SK-N-SH (cell line): ENCODE data around the gene CRELD2. TPM values are rescaled to one million over a fixed set of nuclear protein-coding genes. Genes with fewer than 3 reads are reported as not detected.

ENCODE experiments used
- CTCF ChIA-PET: fragments of 300-600, 350-600 bp; formaldehyde crosslinking; extraction: SDS; loops from one replicate; lab custom pipeline; 2021; lab: Yijun Ruan, JAX
- POLR2A ChIA-PET: fragments of 350-600 bp; sonication (Branson Sonifier 250); formaldehyde crosslinking; extraction: SDS; loops from one replicate; lab custom pipeline; 2020; ENCODE audit warnings: antibody characterized with exemption, inconsistent platforms; lab: Yijun Ruan, JAX
- DNase-seq: peaks from one replicate; pipeline ENCODE4 v3.0.0; 2012
- H2AFZ ChIP-seq: fragments of 200-600 bp; sonication (generic); 2 replicates; pipeline ENCODE4 v1.8.1; 2016; ENCODE audit warnings: antibody characterized with exemption, mild to moderate bottlenecking, low read depth
- H3F3A ChIP-seq: fragments of 200-600 bp; sonication (generic); replicated peaks from 2 replicates; pipeline ENCODE3; 2016; ENCODE audit warnings: antibody characterized with exemption, mild to moderate bottlenecking; ENCODE audit not compliant: insufficient read depth
- H3K27ac ChIP-seq, 2 experiments: fragments of 200-500 bp in 1 of 2; fragments of 200-600 bp in 1 of 2; sonication (Bioruptor generic) in 1 of 2; sonication (generic), shearing (Covaris generic) in 1 of 2; 2 replicates each; pipeline versions ENCODE4 v1.5.1 to v1.6.1; 2014 to 2016; ENCODE audit warnings: low read depth in 2 of 2, inconsistent platforms in 1 of 2, low read length in 1 of 2, mild to moderate bottlenecking in 1 of 2, mixed read lengths in 1 of 2
- H3K27me3 ChIP-seq: fragments of 200-600 bp; sonication (generic), shearing (Covaris generic); 2 replicates; pipeline ENCODE4 v1.6.1; 2016; ENCODE audit warnings: mixed run types; ENCODE audit not compliant: insufficient read depth
- H3K36me3 ChIP-seq, 2 experiments: fragments of 200-500 bp in 1 of 2; fragments of 200-600 bp in 1 of 2; sonication (Bioruptor generic) in 1 of 2; sonication (generic) in 1 of 2; replicated peaks in 1 of 2; 2 replicates each; pipeline versions ENCODE3 to v1.5.1; 2014 to 2016; ENCODE audit warnings: low read length in 1 of 2, mild to moderate bottlenecking in 1 of 2; ENCODE audit not compliant: insufficient read depth in 2 of 2, control insufficient read depth in 1 of 2
- H3K4me1 ChIP-seq, 2 experiments: fragments of 200-500 bp in 1 of 2; fragments of 200-600 bp in 1 of 2; sonication (Bioruptor generic) in 1 of 2; sonication (generic), shearing (Covaris generic) in 1 of 2; 2 replicates each; pipeline versions ENCODE4 v1.5.1 to v1.6.1; 2014 to 2016; ENCODE audit warnings: low read depth in 1 of 2, low read length in 1 of 2, mixed run types in 1 of 2; ENCODE audit not compliant: insufficient read depth in 2 of 2, control insufficient read depth in 1 of 2
- H3K4me2 ChIP-seq: fragments of 200-600 bp; sonication (generic), shearing (Covaris generic); 2 replicates; pipeline ENCODE4 v1.6.1; 2017; ENCODE audit warnings: mixed run types
- H3K4me3 ChIP-seq, 2 experiments: fragments of 200-500 bp in 1 of 2; fragments of 200-600 bp in 1 of 2; sonication (Bioruptor generic) in 1 of 2; sonication (generic), shearing (Covaris generic) in 1 of 2; 2 replicates each; pipeline versions ENCODE4 v1.5.1 to v1.8.1; 2014 to 2016; ENCODE audit warnings: low read depth in 2 of 2, inconsistent platforms in 1 of 2, low read length in 1 of 2, mild to moderate bottlenecking in 1 of 2, mixed read lengths in 1 of 2, moderate library complexity in 1 of 2
- H3K79me2 ChIP-seq: fragments of 200-600 bp; sonication (generic); 2 replicates; pipeline ENCODE4 v1.8.1; 2017; ENCODE audit warnings: mild to moderate bottlenecking; ENCODE audit not compliant: insufficient read depth
- H3K9ac ChIP-seq: fragments of 200-600 bp; sonication (generic); 2 replicates; pipeline ENCODE4 v1.6.1; 2017; ENCODE audit warnings: mixed run types
- H3K9me2 ChIP-seq: fragments of 200-600 bp; sonication (generic); 2 replicates; pipeline ENCODE4 v1.6.1; 2017; ENCODE audit warnings: mixed run types
- H3K9me3 ChIP-seq: fragments of 200-600 bp; sonication (generic); 2 replicates; pipeline ENCODE4 v1.6.1; 2017; ENCODE audit warnings: mixed run types, mild to moderate bottlenecking, moderate library complexity
- H4K20me1 ChIP-seq: fragments of 200-600 bp; sonication (generic); 2 replicates; pipeline ENCODE4 v1.6.1; 2017; ENCODE audit warnings: mild to moderate bottlenecking, mixed run types; ENCODE audit not compliant: insufficient read depth
- CHD2 ChIP-seq: fragments of 150-350 bp; IDR thresholded peaks from 2 replicates; pipeline ENCODE4 v1.6.1; 2018; ENCODE audit warnings: low read length; ENCODE audit not compliant: partially characterized antibody
- ELF1 ChIP-seq: IDR thresholded peaks from 2 replicates; pipeline ENCODE4 v1.4.0; 2012
- EP300 ChIP-seq, 2 experiments: IDR thresholded peaks; 2 replicates each; pipeline versions ENCODE4 v1.4.0 to v1.6.1; 2012; ENCODE audit warnings: borderline replicate concordance in 1 of 2, low read depth in 1 of 2, low read length in 1 of 2
- FOXM1 ChIP-seq: IDR thresholded peaks from 2 replicates; pipeline ENCODE4 v1.4.0; 2012; ENCODE audit warnings: low read depth, mild to moderate bottlenecking
- GABPA ChIP-seq: IDR thresholded peaks from 2 replicates; pipeline ENCODE4 v1.4.0; 2012; ENCODE audit warnings: low read depth, mild to moderate bottlenecking
- MEF2A ChIP-seq: IDR thresholded peaks from 2 replicates; pipeline ENCODE4 v1.4.0; 2012; ENCODE audit warnings: low read depth, borderline replicate concordance
- MXI1 ChIP-seq: IDR thresholded peaks from 2 replicates; pipeline ENCODE4 v1.6.1; 2012; ENCODE audit warnings: mild to moderate bottlenecking, low read depth, low read length, improper control_type of control experiment
- RFX5 ChIP-seq: IDR thresholded peaks from 2 replicates; pipeline ENCODE4 v1.6.1; 2012; ENCODE audit warnings: mild to moderate bottlenecking, improper control_type of control experiment, low read length
- RXRA ChIP-seq: IDR thresholded peaks from 2 replicates; pipeline ENCODE4 v1.4.0; 2012; ENCODE audit warnings: low read depth, mild to moderate bottlenecking, borderline replicate concordance
- SIN3A ChIP-seq: IDR thresholded peaks from 2 replicates; pipeline ENCODE4 v1.6.1; 2012; ENCODE audit warnings: low read depth, mild to moderate bottlenecking, low read length, moderate library complexity, borderline replicate concordance
- TAF1 ChIP-seq: IDR thresholded peaks from 2 replicates; pipeline ENCODE4 v1.6.1; 2012; ENCODE audit warnings: low read depth, mild to moderate bottlenecking, low read length, moderate library complexity, borderline replicate concordance
- TCF12 ChIP-seq: IDR thresholded peaks from 2 replicates; pipeline ENCODE4 v1.4.0; 2012
- USF1 ChIP-seq: IDR thresholded peaks from 2 replicates; pipeline ENCODE4 v1.4.0; 2012; ENCODE audit warnings: low read depth, borderline replicate concordance
- YY1 ChIP-seq: IDR thresholded peaks from 2 replicates; pipeline ENCODE4 v1.4.0; 2012; ENCODE audit warnings: low read depth, mild to moderate bottlenecking
- WGBS: methylation state at CpG from one replicate; pipeline ENCODE4 v1.1.6; 2017; ENCODE audit warnings: low lambda C conversion rate; 5-methylcytosine and 5-hydroxymethylcytosine counted together
- polyA plus RNA-seq, 3 experiments: library from polyadenylated mRNA; depleted of rRNA; stranded (reverse); fragments of >200 nt; gene quantifications; 2 replicates each; pipeline ENCODE4 v1.2.3, GENCODE V29; 2012
- TF ChIP-seq, protein P1 (sequence below): IDR thresholded peaks from 2 replicates; pipeline ENCODE4 v1.4.0; 2012; ENCODE audit warnings: low read depth

CRELD2 gene
- polyA plus RNA-seq, 1 of the 3 experiments (the other 2 are of a cell fraction) = 113 TPM

- H3K4me2 ChIP-seq = no peak overlapping the region
- CTCF ChIA-PET = interaction anchor here (0.6 to 5.2 kb wide), 5 partner anchors 60 to 303 kb away, joined by 3 to 88 read pairs (median 3); no protein-coding TSS in a partner anchor
- no peak overlapping the region; a peak in 1 of 4 replicates for H3K27ac ChIP-seq
- no peak overlapping the region for H3K9ac ChIP-seq
- H3K79me2 ChIP-seq = no peaks in the 10 kb centered on the region
- no peak overlapping the region for H2AFZ ChIP-seq
- 86% methylated on average over 16 of the region's 27 CpGs for WGBS
- H3K4me1 ChIP-seq = peaks cover 6 to 38% of the 10 kb centered on the region in 2 experiments; a peak in 2 of 4 replicates
- H4K20me1 ChIP-seq = no peaks in the 10 kb centered on the region
- no peak overlapping the region for H3K4me3 ChIP-seq
- H3K9me3 ChIP-seq = no peaks in the 10 kb centered on the region
- no peaks in the 10 kb centered on the region for H3K9me2 ChIP-seq
- no peaks in the 10 kb centered on the region for H3K36me3 ChIP-seq
- H3K27me3 ChIP-seq = no peaks in the 10 kb centered on the region
- 0 out of 4 replicates have a peak, but pooled peaks of 1 of the 2 experiments have one; percentile 21 for TF ChIP-seq EP300 (IDR thresholded peaks at IDR 0.05; ENCODE audit: borderline replicate concordance in 1 of 2, low read depth in 1 of 2, low read length in 1 of 2)
- TF ChIP-seq, protein P1, sequence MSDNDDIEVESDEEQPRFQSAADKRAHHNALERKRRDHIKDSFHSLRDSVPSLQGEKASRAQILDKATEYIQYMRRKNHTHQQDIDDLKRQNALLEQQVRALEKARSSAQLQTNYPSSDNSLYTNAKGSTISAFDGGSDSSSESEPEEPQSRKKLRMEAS = no peak
- TF ChIP-seq GABPA = no peak
- TF ChIP-seq SIN3A = no peak
- TF ChIP-seq YY1 = no peak
- TF ChIP-seq MXI1 = peak; percentile 64; the same call in 1 of the 2 replicates
- no peak for TF ChIP-seq FOXM1
- no peak for TF ChIP-seq USF1
- TF ChIP-seq TCF12 = no peak
- no peak for TF ChIP-seq MEF2A
- TF ChIP-seq CHD2 = no peak
- TF ChIP-seq TAF1 = no peak
- no peak for TF ChIP-seq RXRA
- no peak for TF ChIP-seq RFX5
- no peak for TF ChIP-seq ELF1
- peak; percentile 61 for DNase-seq
- H3F3A ChIP-seq = no peaks in the 10 kb centered on the region
- POLR2A ChIA-PET = interaction anchor here (0.9 to 1.9 kb wide), 2 partner anchors 15 to 100 kb away, joined by 3 to 5 read pairs; partner anchors contain the start of genes ALG12 and CRELD2
Measured at GRCh38 chr22:49933236-49934159, 15.1 kb downstream of the CRELD2 start.
